ENCODE data around the gene PDP2.

DNA sequence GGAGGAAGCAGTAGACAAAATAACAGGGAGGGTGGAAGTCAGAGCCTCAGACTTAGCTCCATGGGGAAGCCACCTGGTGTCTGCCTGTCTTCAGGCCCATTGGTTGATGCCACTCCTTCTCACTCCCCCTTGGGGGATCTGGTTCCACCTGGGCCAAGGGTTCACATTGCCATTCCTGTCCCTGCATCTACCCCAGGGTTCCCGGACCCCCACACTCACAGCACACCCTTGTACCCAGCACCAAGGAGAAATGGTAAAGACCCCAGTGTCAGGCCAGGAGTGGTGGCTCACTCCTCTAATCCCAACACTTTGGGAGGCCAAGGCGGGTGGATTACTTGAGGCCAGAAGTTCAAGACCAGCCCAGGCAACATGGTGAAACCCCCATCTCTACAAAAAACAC is 37.1 kb upstream of the PDP2 start:
- TF ChIP-seq CTCF (IDR thresholded peaks at IDR 0.05) (no peak), POLR2A (IDR thresholded peaks at IDR 0.05) (no peak), EP300 (IDR thresholded peaks at IDR 0.05) (no peak)
